Cardiac fibroblast (primary cell): ENCODE results near the gene MPND.

Experiments
- DNase-seq, 2 donors: peaks; one replicate each; pipeline versions ENCODE4 v3.0.0 to v3.0.0-alpha.2; 2010; ENCODE audit warnings: low read depth in 2 of 2
- H3K4me3 ChIP-seq, 2 donors: replicated peaks in 1 of 2; 1 replicate in 1 of 2; 2 replicates in 1 of 2; pipeline ENCODE4 v1.5.1; 2011; ENCODE audit warnings: low read depth in 2 of 2, low read length in 2 of 2, mild to moderate bottlenecking in 2 of 2, moderate library complexity in 1 of 2
- CTCF ChIP-seq: IDR thresholded peaks from one replicate; pipeline ENCODE4 v1.5.1; 2011; ENCODE audit warnings: low read depth, mild to moderate bottlenecking, low read length, inconsistent platforms

The MPND gene

GRCh38 chr19:4379383-4380253 is 36.3 kb downstream of the MPND start:
- no peak for TF ChIP-seq CTCF
- no peak overlapping the region for H3K4me3 ChIP-seq
- peak; percentile 70 to 89 for DNase-seq

- DNase-seq, result no peak
- TF ChIP-seq CTCF, result no peak
- H3K4me3 ChIP-seq, result no peak overlapping the region
These were observed 36.9 kb downstream of the MPND start for GRCh38 chr19:4380254-4380727.

- DNase-seq, result no peak
- no peak for TF ChIP-seq CTCF
- H3K4me3 ChIP-seq, result no peak overlapping the region
These were observed 42.1 kb downstream of the MPND start for GRCh38 chr19:4385291-4386040.

DNA sequence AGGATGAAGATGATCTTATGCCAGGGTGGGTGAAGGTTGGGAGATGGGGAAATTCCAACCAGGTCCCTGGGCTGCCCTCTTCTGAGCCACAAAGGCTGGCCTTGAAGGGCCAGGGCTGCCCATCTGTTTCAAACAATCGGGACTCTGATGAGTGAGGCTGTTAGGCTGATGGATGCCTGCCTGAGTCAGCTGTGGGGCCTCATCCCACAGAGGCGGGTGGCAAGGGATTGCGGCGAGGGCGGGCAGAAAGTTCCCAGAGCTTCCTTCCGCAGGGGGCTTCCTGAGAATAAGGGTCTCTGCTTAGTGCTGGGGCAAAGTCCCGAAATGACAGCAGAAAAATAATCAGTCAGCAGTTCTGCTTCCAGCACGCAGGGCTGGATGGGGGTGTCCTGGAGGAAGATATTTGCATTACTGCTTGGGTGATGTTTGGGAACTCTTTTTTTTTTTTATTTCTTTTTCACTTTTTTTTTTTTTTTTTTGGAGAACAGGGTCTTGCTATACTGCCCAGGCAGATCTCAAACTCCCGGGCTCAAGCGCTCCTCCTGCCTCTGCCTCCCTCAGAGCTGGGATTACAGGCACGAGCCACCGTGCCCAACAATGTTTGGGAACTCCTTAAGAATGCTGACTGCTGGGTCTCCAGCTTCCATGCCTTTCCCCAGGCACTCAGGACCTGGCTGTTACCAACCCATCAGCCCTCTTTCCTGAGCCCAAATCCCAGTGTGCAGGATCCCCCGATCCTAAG is 42.9 kb downstream of the MPND start:
- DNase-seq, result no peak
- H3K4me3 ChIP-seq, result no peak overlapping the region
- TF ChIP-seq CTCF, result peak; percentile 20

DNA sequence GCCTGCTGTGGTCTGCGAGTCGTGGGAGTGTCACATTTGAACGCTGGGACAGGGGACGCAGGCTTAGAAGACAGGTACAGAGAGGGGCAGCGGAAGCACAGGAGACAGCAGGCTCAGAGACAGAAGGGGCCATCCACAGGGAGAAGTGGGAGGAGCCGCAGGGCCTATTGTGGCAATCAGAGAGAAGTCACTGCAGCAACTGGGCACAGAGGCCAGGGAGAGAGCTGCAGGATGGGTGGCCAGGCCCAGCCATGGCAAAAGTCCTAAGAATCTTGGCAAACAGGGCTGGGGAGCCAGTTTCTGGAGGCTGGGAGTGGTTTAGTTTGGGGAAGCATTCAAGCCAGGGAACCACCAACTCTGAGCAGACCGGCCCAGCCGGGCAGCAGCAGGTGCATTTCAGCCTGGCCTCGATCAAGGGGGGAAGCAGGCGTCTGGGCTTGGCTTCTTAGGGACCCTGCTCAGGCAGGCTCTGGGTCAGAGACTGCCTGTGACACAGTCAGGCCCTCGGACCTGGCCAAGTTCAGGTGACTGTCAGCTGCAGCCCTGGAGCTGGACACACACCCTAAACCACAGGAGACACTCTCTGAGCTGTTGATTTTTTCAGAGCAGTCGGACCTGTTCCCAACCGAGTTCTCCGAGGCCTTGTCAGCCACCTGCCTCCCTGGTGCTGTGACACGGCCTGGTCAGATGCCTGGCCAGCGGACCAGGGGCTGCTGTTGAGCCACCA is 45.1 kb downstream of the MPND start:
- TF ChIP-seq CTCF, result no peak
- DNase-seq, result no peak
- no peak overlapping the region for H3K4me3 ChIP-seq

DNA sequence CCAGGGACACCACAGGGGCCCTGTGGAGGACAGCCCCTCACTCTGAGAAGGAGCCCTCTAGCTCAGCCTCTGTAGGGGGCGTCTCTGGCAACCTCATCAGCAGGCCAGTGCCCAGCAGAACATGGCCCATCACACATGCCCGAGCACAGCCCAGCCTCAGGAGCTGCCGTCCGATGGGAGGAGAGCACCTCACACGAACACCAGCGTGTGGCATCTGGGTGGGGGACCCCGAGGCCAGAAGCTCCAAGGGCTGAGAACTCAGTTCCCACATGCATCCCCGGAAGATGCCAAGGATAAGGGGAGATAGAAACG is 45.7 kb downstream of the MPND start:
- TF ChIP-seq CTCF, result no peak
- H3K4me3 ChIP-seq, result no peak overlapping the region
- DNase-seq, result no peak
